Naive thymus-derived CD4-positive, alpha-beta T cell (primary cell): Measurements from ENCODE around the gene DSE. TPM values are rescaled to one million over a fixed set of nuclear protein-coding genes. Genes with fewer than 3 reads are reported as not detected.

Experiments
- ATAC-seq: fragments of 150-1000 bp; cut with Tn5 transposase; 2 replicates; pipeline ENCODE4 v1.10.0; 2021; ENCODE audit warnings: mild to moderate bottlenecking, moderate library complexity
- CTCF ChIA-PET: fragments of 350-600 bp; sonication (Branson Sonifier 250); formaldehyde crosslinking; loops from one replicate; lab custom pipeline; 2021; ENCODE audit warnings: antibody characterized with exemption; lab: Charles Lee
- POLR2A ChIA-PET: fragments of 350-600 bp; sonication (Branson Sonifier 250); formaldehyde crosslinking; loops from one replicate; lab custom pipeline; 2021; ENCODE audit warnings: antibody characterized with exemption, inconsistent platforms; lab: Charles Lee
- DNase-seq, 9 donors: peaks; one replicate each; pipeline versions ENCODE4 v3.0.0 to v3.0.0-alpha.2; 2020 to 2022; ENCODE audit warnings: mixed read lengths in 1 of 9
- H3K27ac ChIP-seq: one replicate; pipeline ENCODE4 v1.7.0; 2013; ENCODE audit warnings: mild to moderate bottlenecking, low read depth, low read length, moderate library complexity
- H3K27me3 ChIP-seq, 2 donors: one replicate each; pipeline ENCODE4 v1.7.0; 2013; ENCODE audit warnings: low read length in 2 of 2, mild to moderate bottlenecking in 2 of 2, moderate library complexity in 2 of 2; ENCODE audit not compliant: control insufficient read depth in 2 of 2, insufficient read depth in 2 of 2
- H3K36me3 ChIP-seq, 3 experiments: 1 replicate in 2 of 3; 2 replicates in 1 of 3; pipeline ENCODE4 v1.7.0; 2013; ENCODE audit warnings: low read length in 3 of 3, mild to moderate bottlenecking in 3 of 3, moderate library complexity in 1 of 3; ENCODE audit not compliant: insufficient read depth in 3 of 3, control insufficient read depth in 2 of 3
- H3K4me1 ChIP-seq, 2 donors: one replicate each; pipeline ENCODE4 v1.7.0; 2013; ENCODE audit warnings: low read length in 2 of 2, mild to moderate bottlenecking in 2 of 2, moderate library complexity in 1 of 2; ENCODE audit not compliant: control insufficient read depth in 2 of 2, insufficient read depth in 2 of 2
- H3K4me3 ChIP-seq: 2 replicates; pipeline ENCODE4 v1.7.0; 2013; ENCODE audit warnings: mild to moderate bottlenecking, low read length
- H3K9me3 ChIP-seq, 3 experiments: 1 replicate in 2 of 3; 2 replicates in 1 of 3; pipeline ENCODE4 v1.7.0; 2013; ENCODE audit warnings: low read length in 3 of 3; ENCODE audit not compliant: control insufficient read depth in 2 of 3
- H3K27ac Mint-ChIP-seq, 9 donors: one replicate each; pipeline ENCODE4 v1.8.0; 2020 to 2022; ENCODE audit warnings: mixed read lengths in 9 of 9, mild to moderate bottlenecking in 8 of 9, moderate library complexity in 5 of 9, inconsistent platforms in 2 of 9
- H3K27me3 Mint-ChIP-seq, 5 donors: one replicate each; pipeline ENCODE4 v1.8.0; 2021 to 2022; ENCODE audit warnings: mixed read lengths in 5 of 5, mild to moderate bottlenecking in 1 of 5
- H3K36me3 Mint-ChIP-seq, 5 donors: one replicate each; pipeline ENCODE4 v1.8.0; 2020 to 2022; ENCODE audit warnings: mixed read lengths in 5 of 5, mild to moderate bottlenecking in 3 of 5, inconsistent platforms in 1 of 5
- H3K4me1 Mint-ChIP-seq, 7 donors: one replicate each; pipeline ENCODE4 v1.8.0; 2020 to 2022; ENCODE audit warnings: mixed read lengths in 7 of 7, mild to moderate bottlenecking in 3 of 7, inconsistent platforms in 1 of 7
- H3K4me3 Mint-ChIP-seq, 10 donors: one replicate each; pipeline ENCODE4 v1.8.0; 2020 to 2022; ENCODE audit warnings: mild to moderate bottlenecking in 10 of 10, mixed read lengths in 10 of 10, moderate library complexity in 6 of 10, inconsistent platforms in 2 of 10
- H3K9me3 Mint-ChIP-seq, 11 donors: one replicate each; pipeline ENCODE4 v1.8.0; 2020 to 2022; ENCODE audit warnings: mixed read lengths in 11 of 11, mild to moderate bottlenecking in 4 of 11, inconsistent platforms in 1 of 11, moderate library complexity in 1 of 11
- intact Hi-C, 2 donors: fragments of 100-400 bp; cut with micrococcal nuclease; formaldehyde crosslinking; loops; one replicate each; pipeline ENCODE4 v1.15.1; 2023
- polyA plus RNA-seq, 2 donors: library from polyadenylated mRNA; unstranded; fragments of 300-500 nt; fragmentation: Illumina TruSeq; gene quantifications; one replicate each; pipeline ENCODE4 v1.2.3, GENCODE V29; 2021
- total RNA-seq, 6 experiments: library from RNA in 5 of 6; stranded (reverse) in 5 of 6; gene quantifications; 1 replicate in 5 of 6; 2 replicates in 1 of 6; pipeline ENCODE4 v1.2.3 and lab custom pipeline; 2021 to 2026

DSE gene
- total and polyA plus RNA-seq, 7 experiments from 2014 or later, result 3.2 to 23.0 (median 7.2) TPM

DNA sequence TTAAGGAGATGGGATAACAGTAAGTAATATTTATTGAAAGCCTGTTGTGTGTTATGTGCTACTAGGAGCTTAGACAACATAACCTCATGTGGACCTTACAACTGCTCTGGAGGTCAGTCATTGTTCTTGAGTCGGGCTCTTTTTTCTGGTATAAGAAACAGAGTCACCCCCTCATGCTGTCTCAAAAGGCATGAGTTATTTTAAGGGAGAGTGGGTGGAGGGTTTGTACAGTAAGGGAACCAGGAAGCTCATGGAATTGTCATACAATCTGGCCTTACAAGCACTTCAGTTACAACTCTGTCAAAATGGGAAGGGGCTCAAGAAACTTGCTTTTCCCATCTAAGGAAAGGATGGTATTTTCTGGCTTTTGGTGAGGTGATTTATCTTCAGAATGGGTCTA is 16.5 kb upstream of the DSE start:
- H3K27ac Mint-ChIP-seq, result no peak overlapping the region
- CTCF ChIA-PET, result no interaction called here
- no peak overlapping the region for H3K4me3 Mint-ChIP-seq
- Histone ChIP-seq H3K4me3 (no peak overlapping the region), H3K9me3 (no peaks in the 10 kb centered on the region), H3K36me3 (no peaks in the 10 kb centered on the region), H3K27me3 (no peaks in the 10 kb centered on the region), H3K4me1 (no peaks in the 10 kb centered on the region), H3K27ac (no peak overlapping the region)
- peaks cover 0 to 3% (median 0%) of the 10 kb centered on the region in 5 donors for H3K36me3 Mint-ChIP-seq
- peaks cover 0 to 5% (median 0%) of the 10 kb centered on the region in 7 donors for H3K4me1 Mint-ChIP-seq
- ATAC-seq, result no peak
- intact Hi-C loops, result no loop called here
- POLR2A ChIA-PET, result no interaction called here
- H3K9me3 Mint-ChIP-seq, result peaks cover 0 to 1% (median 0%) of the 10 kb centered on the region in 11 donors
- peaks cover 0 to 7% (median 0%) of the 10 kb centered on the region in 5 donors for H3K27me3 Mint-ChIP-seq
- no peak for DNase-seq

DNA sequence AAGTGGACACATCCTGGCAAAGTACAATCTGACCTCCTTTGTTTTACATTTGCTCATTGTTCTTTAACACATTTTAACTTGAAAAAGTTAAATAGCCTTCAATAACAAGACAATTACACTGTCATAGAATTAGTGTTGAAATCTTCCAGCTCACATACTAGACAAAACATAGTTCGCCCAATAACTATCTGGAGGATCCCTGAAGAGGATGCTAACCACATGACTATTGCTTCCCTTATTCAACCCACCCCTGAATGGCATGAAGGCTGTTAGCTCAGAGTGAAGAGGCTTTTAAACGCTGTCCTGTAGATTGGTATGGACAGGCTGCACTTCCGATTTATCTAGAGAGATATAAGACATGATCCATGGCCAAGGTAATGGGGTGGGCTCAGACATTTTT is 15.0 kb upstream of the DSE start:
- no peak overlapping the region for H3K27ac Mint-ChIP-seq
- CTCF ChIA-PET, result no interaction called here

DNA sequence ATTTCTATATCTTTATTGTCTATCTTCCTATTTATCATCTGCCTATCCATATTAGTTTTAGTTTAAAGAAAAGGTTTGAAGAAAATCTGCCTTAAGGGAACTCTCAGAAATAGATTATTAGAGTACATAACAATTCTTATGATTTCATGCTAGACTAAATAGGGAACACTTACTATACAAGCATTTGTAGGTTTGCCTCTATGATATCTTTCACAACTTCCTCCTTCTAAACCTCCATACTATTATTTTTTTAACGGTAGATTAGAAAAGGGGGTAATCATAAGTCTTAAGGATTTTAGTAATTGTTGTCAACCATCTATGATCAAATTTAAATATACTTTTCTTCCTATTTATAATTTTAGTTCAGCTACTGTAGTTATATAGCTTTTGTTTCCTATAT is 11.6 kb upstream of the DSE start:
- peaks cover 0 to 2% (median 0%) of the 10 kb centered on the region in 7 donors for H3K4me1 Mint-ChIP-seq
- ChIA-PET CTCF (no interaction called here), POLR2A (no interaction called here)
- ATAC-seq, result no peak
- H3K9me3 Mint-ChIP-seq, result no peaks in the 10 kb centered on the region
- no peaks in the 10 kb centered on the region for H3K36me3 ChIP-seq
- intact Hi-C loops, result no loop called here
- H3K27ac ChIP-seq, result no peak overlapping the region
- no peaks in the 10 kb centered on the region for H3K4me1 ChIP-seq
- H3K4me3 ChIP-seq, result no peak overlapping the region
- no peak for DNase-seq
- no peaks in the 10 kb centered on the region for H3K9me3 ChIP-seq
- H3K27ac Mint-ChIP-seq, result no peak overlapping the region
- H3K27me3 ChIP-seq, result no peaks in the 10 kb centered on the region
- peaks cover 0 to 3% (median 0%) of the 10 kb centered on the region in 5 donors for H3K36me3 Mint-ChIP-seq
- peaks cover 0 to 11% (median 0%) of the 10 kb centered on the region in 5 donors for H3K27me3 Mint-ChIP-seq
- no peak overlapping the region for H3K4me3 Mint-ChIP-seq

More for the DNA sequence above, 15.0 kb upstream of the DSE start:
- H3K4me1 Mint-ChIP-seq, result peaks cover 0 to 5% (median 0%) of the 10 kb centered on the region in 7 donors
- Histone ChIP-seq H3K27me3 (no peaks in the 10 kb centered on the region), H3K27ac (no peak overlapping the region), H3K4me3 (no peak overlapping the region), H3K36me3 (no peaks in the 10 kb centered on the region), H3K4me1 (no peaks in the 10 kb centered on the region), H3K9me3 (no peaks in the 10 kb centered on the region)
- H3K27me3 Mint-ChIP-seq, result peaks cover 0 to 10% (median 0%) of the 10 kb centered on the region in 5 donors
- intact Hi-C loops, result no loop called here
- POLR2A ChIA-PET, result no interaction called here
- no peak overlapping the region for H3K4me3 Mint-ChIP-seq
- ATAC-seq (no peak), DNase-seq (no peak)
- peaks cover 0 to 3% (median 0%) of the 10 kb centered on the region in 5 donors for H3K36me3 Mint-ChIP-seq
- H3K9me3 Mint-ChIP-seq, result no peaks in the 10 kb centered on the region

DNA sequence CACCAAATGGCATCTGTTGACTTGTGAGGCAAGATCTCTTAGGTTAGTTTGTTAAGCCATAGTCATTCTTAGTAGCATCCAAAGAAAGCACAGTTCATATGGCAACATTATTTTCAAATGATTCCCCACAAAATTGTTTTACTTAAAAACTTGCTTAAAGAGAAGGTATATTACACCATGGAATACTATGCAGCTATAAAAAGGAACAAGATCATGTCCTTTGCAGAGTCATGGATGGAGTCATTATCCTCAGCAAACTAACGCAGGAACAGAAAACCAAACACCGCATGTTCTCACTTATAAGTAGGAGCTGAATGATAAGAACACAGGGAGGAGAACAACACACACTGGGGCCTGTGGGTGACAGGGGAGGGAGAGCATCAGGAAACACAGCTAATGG is 10.9 kb upstream of the DSE start:
- H3K27me3 ChIP-seq, result no peaks in the 10 kb centered on the region
- Mint-ChIP-seq H3K9me3 (no peaks in the 10 kb centered on the region), H3K4me3 (no peak overlapping the region), H3K27me3 (peaks cover 0 to 11% (median 0%) of the 10 kb centered on the region in 5 donors), H3K36me3 (peaks cover 0 to 3% (median 0%) of the 10 kb centered on the region in 5 donors), H3K4me1 (peaks cover 0 to 2% (median 0%) of the 10 kb centered on the region in 7 donors), H3K27ac (no peak overlapping the region)
- no peaks in the 10 kb centered on the region for H3K9me3 ChIP-seq
- ChIA-PET POLR2A (no interaction called here), CTCF (interaction anchor here (0.8 kb wide), 1 partner anchor 23 kb away, joined by 3 read pairs; no protein-coding TSS in a partner anchor)
- no peak overlapping the region for H3K27ac ChIP-seq
- no peaks in the 10 kb centered on the region for H3K4me1 ChIP-seq
- no peak for ATAC-seq
- no peaks in the 10 kb centered on the region for H3K36me3 ChIP-seq
- no peak overlapping the region for H3K4me3 ChIP-seq
- DNase-seq, result no peak
- intact Hi-C loops, result no loop called here

DNA sequence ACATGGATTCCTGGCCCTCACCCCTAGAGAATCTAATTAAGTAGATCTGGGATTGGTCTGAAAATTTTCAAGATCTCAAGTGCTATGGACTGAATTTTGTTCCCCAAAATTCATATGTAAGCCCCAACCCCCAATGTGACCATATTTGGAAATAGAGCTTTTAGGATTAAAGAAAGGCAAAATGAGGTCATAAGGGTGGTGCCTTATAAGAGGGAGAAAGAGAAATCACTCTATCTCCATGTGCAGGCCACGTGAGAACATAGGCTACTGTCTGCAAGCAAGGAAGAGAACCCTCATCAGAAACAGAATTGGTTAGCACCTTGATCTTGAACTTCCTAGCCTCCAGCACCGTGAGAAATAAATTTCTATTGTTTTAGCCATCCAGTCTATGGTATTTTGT is 8.5 kb upstream of the DSE start:
- no peak overlapping the region for H3K4me3 ChIP-seq
- no peaks in the 10 kb centered on the region for H3K9me3 ChIP-seq
- Mint-ChIP-seq H3K36me3 (no peaks in the 10 kb centered on the region), H3K27me3 (peaks cover 0 to 24% (median 0%) of the 10 kb centered on the region in 5 donors), H3K4me3 (no peak overlapping the region), H3K9me3 (no peaks in the 10 kb centered on the region), H3K4me1 (no peaks in the 10 kb centered on the region), H3K27ac (peak overlapping the region in 1 of 9 donors; percentile 18)
- no peaks in the 10 kb centered on the region for H3K4me1 ChIP-seq
- ATAC-seq, result no peak
- no peaks in the 10 kb centered on the region for H3K27me3 ChIP-seq
- no peak for DNase-seq
- intact Hi-C loops, result no loop called here
- ChIA-PET CTCF (no interaction called here), POLR2A (no interaction called here)
- no peaks in the 10 kb centered on the region for H3K36me3 ChIP-seq
- no peak overlapping the region for H3K27ac ChIP-seq

DNA sequence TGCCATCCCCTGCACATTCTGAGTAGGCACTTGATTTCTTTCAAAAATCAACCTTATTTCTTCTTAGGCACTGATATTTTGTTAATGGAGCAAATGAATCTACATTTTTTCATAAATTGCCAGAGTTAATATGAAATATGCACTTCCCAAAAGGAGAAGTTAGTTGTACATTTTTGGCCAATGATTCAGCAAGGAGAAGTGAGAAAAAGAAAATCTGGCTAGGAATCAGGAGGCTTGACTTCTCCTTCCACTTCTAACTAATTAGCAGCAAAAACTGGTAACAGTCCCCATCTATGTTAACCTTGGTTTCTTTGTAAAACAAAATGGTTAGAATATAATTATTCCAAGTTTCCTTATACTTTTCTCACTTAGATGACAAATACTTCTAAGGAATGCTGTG is 7.0 kb upstream of the DSE start:
- Mint-ChIP-seq H3K36me3 (no peaks in the 10 kb centered on the region), H3K27ac (no peak overlapping the region), H3K4me3 (no peak overlapping the region), H3K27me3 (peaks cover 0 to 29% (median 0%) of the 10 kb centered on the region in 5 donors), H3K9me3 (no peaks in the 10 kb centered on the region), H3K4me1 (no peaks in the 10 kb centered on the region)
- H3K27me3 ChIP-seq, result no peaks in the 10 kb centered on the region
- H3K4me3 ChIP-seq, result no peak overlapping the region
- no peaks in the 10 kb centered on the region for H3K9me3 ChIP-seq
- DNase-seq (no peak), ATAC-seq (peak; percentile 44)
- POLR2A ChIA-PET, result no interaction called here
- H3K4me1 ChIP-seq, result no peaks in the 10 kb centered on the region
- intact Hi-C loops, result no loop called here
- H3K27ac ChIP-seq, result no peak overlapping the region
- CTCF ChIA-PET, result no interaction called here
- no peaks in the 10 kb centered on the region for H3K36me3 ChIP-seq

DNA sequence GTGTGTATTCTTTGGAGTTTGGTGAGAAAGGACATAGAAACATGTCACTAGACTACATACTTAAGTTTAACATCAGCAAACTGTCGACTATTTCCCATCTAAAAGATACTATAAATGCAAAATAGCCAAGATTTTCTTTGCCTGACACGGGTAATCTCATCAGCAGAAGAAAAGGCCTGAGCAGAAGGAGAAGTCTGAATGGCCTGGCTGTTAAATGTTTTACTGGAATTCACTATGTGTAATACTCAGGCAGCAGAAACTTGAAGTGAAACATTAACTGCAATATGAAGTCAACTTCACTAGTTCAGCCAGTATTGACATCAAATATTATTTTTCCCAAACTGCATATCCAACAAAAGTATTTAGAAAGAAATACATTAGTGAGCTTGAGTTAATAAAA is 6.4 kb upstream of the DSE start:
- H3K4me1 ChIP-seq, result no peaks in the 10 kb centered on the region
- POLR2A ChIA-PET, result no interaction called here

More for the DNA sequence above, 6.4 kb upstream of the DSE start:
- CTCF ChIA-PET, result no interaction called here
- Mint-ChIP-seq H3K27me3 (peaks cover 0 to 30% (median 0%) of the 10 kb centered on the region in 5 donors), H3K27ac (no peak overlapping the region), H3K4me3 (no peak overlapping the region), H3K4me1 (peaks cover 0 to under 1% (median 0%) of the 10 kb centered on the region in 7 donors), H3K36me3 (no peaks in the 10 kb centered on the region), H3K9me3 (no peaks in the 10 kb centered on the region)
- DNase-seq (no peak), ATAC-seq (no peak)
- intact Hi-C loops, result no loop called here
- no peaks in the 10 kb centered on the region for H3K36me3 ChIP-seq
- H3K9me3 ChIP-seq, result no peaks in the 10 kb centered on the region
- H3K4me3 ChIP-seq, result no peak overlapping the region
- H3K27ac ChIP-seq, result no peak overlapping the region
- H3K27me3 ChIP-seq, result no peaks in the 10 kb centered on the region
